Mesenchymal stem cell (in vitro differentiated cells and primary cell): ENCODE measurements around the gene KDELR1.

Experiments
- DNase-seq: peaks from one replicate; pipeline ENCODE4 v3.0.0-alpha.2; 2013
- H2AFZ ChIP-seq: one replicate; pipeline ENCODE4 v1.6.1; 2013; ENCODE audit warnings: low read depth, mild to moderate bottlenecking, control low read depth, inconsistent platforms, low read length, moderate library complexity
- H2AK5ac ChIP-seq: 2 replicates; pipeline ENCODE4 v1.6.1; 2013; ENCODE audit warnings: low read length, moderate library complexity, mild to moderate bottlenecking, inconsistent platforms; ENCODE audit not compliant: severe bottlenecking
- H2BK120ac ChIP-seq: one replicate; pipeline ENCODE4 v1.6.1; 2013; ENCODE audit warnings: low read depth, mild to moderate bottlenecking, inconsistent platforms, low read length, moderate library complexity
- H2BK12ac ChIP-seq, 2 experiments: one replicate each; pipeline ENCODE4 v1.6.1; 2013; ENCODE audit warnings: inconsistent platforms in 2 of 2, low read length in 2 of 2, mild to moderate bottlenecking in 2 of 2, moderate library complexity in 2 of 2, control low read depth in 1 of 2
- H2BK15ac ChIP-seq: one replicate; pipeline ENCODE4 v1.6.1; 2013; ENCODE audit warnings: mild to moderate bottlenecking, low read depth, inconsistent platforms; ENCODE audit not compliant: poor library complexity, severe bottlenecking
- H2BK5ac ChIP-seq: 2 replicates; pipeline ENCODE4 v1.6.1; 2013; ENCODE audit warnings: low read depth, mild to moderate bottlenecking, low read length, control low read depth, inconsistent platforms; ENCODE audit not compliant: poor library complexity, severe bottlenecking
- H3K14ac ChIP-seq, 2 experiments: one replicate each; pipeline ENCODE4 v1.6.1; 2013; ENCODE audit warnings: inconsistent platforms in 2 of 2, low read length in 2 of 2, control low read depth in 1 of 2, mild to moderate bottlenecking in 1 of 2, moderate library complexity in 1 of 2
- H3K18ac ChIP-seq, 2 experiments: one replicate each; pipeline ENCODE4 v1.6.1; 2013; ENCODE audit warnings: inconsistent platforms in 2 of 2, low read length in 2 of 2, control low read depth in 1 of 2, low read depth in 1 of 2, mild to moderate bottlenecking in 1 of 2
- H3K23ac ChIP-seq, 2 experiments: one replicate each; pipeline ENCODE4 v1.6.1; 2013; ENCODE audit warnings: inconsistent platforms in 2 of 2, low read length in 2 of 2, mild to moderate bottlenecking in 2 of 2, moderate library complexity in 2 of 2, control low read depth in 1 of 2
- H3K27ac ChIP-seq: 2 replicates; pipeline ENCODE4 v1.5.1; 2013; ENCODE audit warnings: mild to moderate bottlenecking, moderate library complexity, low read length, control low read depth, inconsistent platforms; ENCODE audit not compliant: poor library complexity, severe bottlenecking
- H3K27me3 ChIP-seq, 2 experiments: 2 replicates each; pipeline versions ENCODE4 v1.6.1 to v1.7.0; 2013; ENCODE audit warnings: low read length in 2 of 2, mild to moderate bottlenecking in 2 of 2, moderate library complexity in 2 of 2, control low read depth in 1 of 2, inconsistent platforms in 1 of 2; ENCODE audit not compliant: control insufficient read depth in 1 of 2, insufficient read depth in 1 of 2
- H3K36me3 ChIP-seq, 2 experiments: 2 replicates each; pipeline versions ENCODE4 v1.6.1 to v1.7.0; 2013; ENCODE audit warnings: low read length in 2 of 2, control low read depth in 1 of 2, inconsistent platforms in 1 of 2, low read depth in 1 of 2, mild to moderate bottlenecking in 1 of 2; ENCODE audit not compliant: insufficient read depth in 2 of 2, control insufficient read depth in 1 of 2
- H3K4ac ChIP-seq, 2 experiments: one replicate each; pipeline ENCODE4 v1.6.1; 2013; ENCODE audit warnings: inconsistent platforms in 2 of 2, low read length in 2 of 2, mild to moderate bottlenecking in 2 of 2, moderate library complexity in 2 of 2, control low read depth in 1 of 2, low read depth in 1 of 2
- H3K4me1 ChIP-seq: 2 replicates; pipeline ENCODE4 v1.6.1; 2013; ENCODE audit warnings: low read depth, low read length, control low read depth; ENCODE audit not compliant: control insufficient read depth, insufficient read depth
- H3K4me2 ChIP-seq: 2 replicates; pipeline ENCODE4 v1.6.1; 2013; ENCODE audit warnings: low read length, mild to moderate bottlenecking, inconsistent platforms; ENCODE audit not compliant: poor library complexity, severe bottlenecking
- H3K4me3 ChIP-seq, 2 experiments: 2 replicates each; pipeline versions ENCODE4 v1.5.1 to v1.7.0; 2013; ENCODE audit warnings: low read length in 2 of 2, mild to moderate bottlenecking in 2 of 2, control low read depth in 1 of 2, low read depth in 1 of 2; ENCODE audit not compliant: insufficient read depth in 1 of 2
- H3K79me1 ChIP-seq: replicated peaks from 2 replicates; pipeline ENCODE4 v1.6.1; 2013; ENCODE audit warnings: mild to moderate bottlenecking, control low read depth, low read length, inconsistent platforms; ENCODE audit not compliant: poor library complexity, severe bottlenecking
- H3K9ac ChIP-seq: 2 replicates; pipeline ENCODE4 v1.7.0; 2013; ENCODE audit warnings: mild to moderate bottlenecking, low read length, moderate library complexity
- H3K9me3 ChIP-seq: 2 replicates; pipeline ENCODE4 v1.7.0; 2013; ENCODE audit warnings: mild to moderate bottlenecking, low read length; ENCODE audit not compliant: control insufficient read depth
- H4K8ac ChIP-seq: one replicate; pipeline ENCODE4 v1.6.1; 2013; ENCODE audit warnings: inconsistent platforms, mild to moderate bottlenecking, low read length, moderate library complexity
- H4K91ac ChIP-seq: one replicate; pipeline ENCODE4 v1.6.1; 2013; ENCODE audit warnings: mild to moderate bottlenecking, low read length, inconsistent platforms
- WGBS: methylation state at CpG from one replicate; pipeline ENCODE4 v1.1.7; 2013; ENCODE audit warnings: mixed read lengths; 5-methylcytosine and 5-hydroxymethylcytosine counted together

KDELR1 gene

GRCh38 chr19:48365602-48366001 is 25.7 kb downstream of the KDELR1 start:
- Histone ChIP-seq H3K4me3 (no peak overlapping the region), H2AFZ (no peak overlapping the region), H3K27me3 (no peaks in the 10 kb centered on the region), H4K8ac (no peak overlapping the region), H3K36me3 (peaks cover 0 to 3% of the 10 kb centered on the region in 2 experiments), H3K79me1 (no peaks in the 10 kb centered on the region), H3K9me3 (no peaks in the 10 kb centered on the region), H2AK5ac (no peak overlapping the region), H3K9ac (no peak overlapping the region), H3K18ac (no peak overlapping the region), H4K91ac (no peak overlapping the region), H2BK15ac (no peak overlapping the region), H2BK5ac (no peak overlapping the region), H3K4me1 (peaks cover 8% of the 10 kb centered on the region), H3K4ac (no peak overlapping the region), H2BK12ac (no peak overlapping the region), H3K27ac (no peak overlapping the region), H3K4me2 (no peak overlapping the region), H3K23ac (no peak overlapping the region), H3K14ac (no peak overlapping the region), H2BK120ac (no peak overlapping the region)
- WGBS = 92% methylated on average over 11 of the region's 11 CpGs
- DNase-seq = no peak

GRCh38 chr19:48364598-48365348 is 26.6 kb downstream of the KDELR1 start:
- Histone ChIP-seq H3K4me1 (peaks cover 8% of the 10 kb centered on the region), H2BK120ac (no peak overlapping the region), H3K23ac (no peak overlapping the region), H2AK5ac (no peak overlapping the region), H2AFZ (peak overlapping the region; percentile 89), H3K36me3 (peaks cover 0 to 7% of the 10 kb centered on the region in 2 experiments), H4K91ac (no peak overlapping the region), H3K27ac (no peak overlapping the region), H2BK12ac (peak overlapping the region in 1 of 2 experiments; percentile 32), H3K14ac (no peak overlapping the region), H3K27me3 (no peaks in the 10 kb centered on the region), H3K4ac (no peak overlapping the region), H2BK5ac (no peak overlapping the region), H3K18ac (no peak overlapping the region), H4K8ac (peak overlapping the region; percentile 13), H3K9ac (peak overlapping the region; percentile 38), H3K79me1 (no peaks in the 10 kb centered on the region), H3K9me3 (no peaks in the 10 kb centered on the region), H3K4me2 (peak overlapping the region; percentile 45), H3K4me3 (peak overlapping the region; percentile 24 to 92), H2BK15ac (no peak overlapping the region)
- 89% methylated on average over 10 of the region's 10 CpGs for WGBS
- DNase-seq = no peak

- Histone ChIP-seq H3K4me3 (peak within 1 kb of the TSS; percentile 46 to 92), H2BK15ac (no peak within 1 kb of the TSS), H3K4me2 (peak within 1 kb of the TSS; percentile 88), H4K91ac (peak within 1 kb of the TSS; percentile 93), H2BK120ac (peak within 1 kb of the TSS; percentile 29), H3K27me3 (no peaks in the 10 kb centered on the region), H2AK5ac (peak within 1 kb of the TSS; percentile 88), H3K9ac (peak within 1 kb of the TSS; percentile 94), H2AFZ (peak within 1 kb of the TSS; percentile 90), H3K9me3 (no peaks in the 10 kb centered on the region), H3K27ac (peak within 1 kb of the TSS; percentile 65), H3K4ac (peak within 1 kb of the TSS; percentile 55 to 90), H3K18ac (peak within 1 kb of the TSS; percentile 87 to 92), H3K23ac (no peak within 1 kb of the TSS), H3K79me1 (no peaks in the 10 kb centered on the region), H3K36me3 (peaks cover 0 to 9% of the 10 kb centered on the region in 2 experiments), H2BK5ac (peak within 1 kb of the TSS; percentile 11), H4K8ac (peak within 1 kb of the TSS; percentile 92), H3K4me1 (peaks cover 8% of the 10 kb centered on the region), H3K14ac (peak within 1 kb of the TSS in 1 of 2 experiments; percentile 44), H2BK12ac (peak within 1 kb of the TSS; percentile 11 to 90)
- DNase-seq = peak; percentile 99
- 5% methylated on average over 59 of the region's 59 CpGs for WGBS
Measured at GRCh38 chr19:48363810-48364597, 27.3 kb downstream of the KDELR1 start, which contains the start of the genes SYNGR4 and TMEM143. SYNGR4 (plus strand) TSS chr19:48364367; CDS start chr19:48365843, 1,476 bp downstream. TMEM143 (minus strand) TSS chr19:48363940; CDS start chr19:48363920, 20 bp downstream.

- H3K18ac ChIP-seq = peak overlapping the region; percentile 87 to 92
- peak overlapping the region in 1 of 2 experiments; percentile 44 for H3K14ac ChIP-seq
- peak overlapping the region; percentile 46 to 92 for H3K4me3 ChIP-seq
- no peaks in the 10 kb centered on the region for H3K79me1 ChIP-seq
- peak overlapping the region; percentile 88 for H2AK5ac ChIP-seq
- H2BK120ac ChIP-seq = peak overlapping the region; percentile 29
- H2BK15ac ChIP-seq = no peak overlapping the region
- H3K4me2 ChIP-seq = peak overlapping the region; percentile 88
- no peaks in the 10 kb centered on the region for H3K9me3 ChIP-seq
- H3K9ac ChIP-seq = peak overlapping the region; percentile 94
- peaks cover 0 to 10% of the 10 kb centered on the region in 2 experiments for H3K36me3 ChIP-seq
- no peak overlapping the region for H3K23ac ChIP-seq
- H2BK12ac ChIP-seq = peak overlapping the region; percentile 11 to 90
- H3K27ac ChIP-seq = peak overlapping the region; percentile 65
- WGBS = 4% methylated on average over 10 of the region's 10 CpGs
- H2BK5ac ChIP-seq = peak overlapping the region; percentile 11
- H2AFZ ChIP-seq = peak overlapping the region; percentile 90
- no peak for DNase-seq
- H3K4me1 ChIP-seq = peaks cover 8% of the 10 kb centered on the region
- H4K8ac ChIP-seq = peak overlapping the region; percentile 92
- H3K4ac ChIP-seq = peak overlapping the region; percentile 55 to 90
- H4K91ac ChIP-seq = peak overlapping the region; percentile 93
- no peaks in the 10 kb centered on the region for H3K27me3 ChIP-seq
Measured at GRCh38 chr19:48363500-48363809, 27.9 kb downstream of the KDELR1 start.
